AG09319 (cell line): ENCODE measurements around the gene CDK5.
A peak's percentile ranks its signal among the peaks of the same experiment; 100 is the strongest.

Experiments
- DNase-seq: peaks from one replicate; pipeline ENCODE4 v3.0.0-alpha.2; 2010; ENCODE audit warnings: low read depth; ENCODE audit errors: extremely low read depth
- TF ChIP-seq, protein P1 (sequence below): IDR thresholded peaks from 2 replicates; pipeline ENCODE4 v1.5.1; 2011; ENCODE audit warnings: low read depth, mild to moderate bottlenecking, inconsistent platforms, low read length, moderate library complexity

The CDK5 gene

GRCh38 chr7:151025924-151026671, 31.6 kb downstream of the CDK5 start:
- DNase-seq, result no peak
- TF ChIP-seq, protein P1, sequence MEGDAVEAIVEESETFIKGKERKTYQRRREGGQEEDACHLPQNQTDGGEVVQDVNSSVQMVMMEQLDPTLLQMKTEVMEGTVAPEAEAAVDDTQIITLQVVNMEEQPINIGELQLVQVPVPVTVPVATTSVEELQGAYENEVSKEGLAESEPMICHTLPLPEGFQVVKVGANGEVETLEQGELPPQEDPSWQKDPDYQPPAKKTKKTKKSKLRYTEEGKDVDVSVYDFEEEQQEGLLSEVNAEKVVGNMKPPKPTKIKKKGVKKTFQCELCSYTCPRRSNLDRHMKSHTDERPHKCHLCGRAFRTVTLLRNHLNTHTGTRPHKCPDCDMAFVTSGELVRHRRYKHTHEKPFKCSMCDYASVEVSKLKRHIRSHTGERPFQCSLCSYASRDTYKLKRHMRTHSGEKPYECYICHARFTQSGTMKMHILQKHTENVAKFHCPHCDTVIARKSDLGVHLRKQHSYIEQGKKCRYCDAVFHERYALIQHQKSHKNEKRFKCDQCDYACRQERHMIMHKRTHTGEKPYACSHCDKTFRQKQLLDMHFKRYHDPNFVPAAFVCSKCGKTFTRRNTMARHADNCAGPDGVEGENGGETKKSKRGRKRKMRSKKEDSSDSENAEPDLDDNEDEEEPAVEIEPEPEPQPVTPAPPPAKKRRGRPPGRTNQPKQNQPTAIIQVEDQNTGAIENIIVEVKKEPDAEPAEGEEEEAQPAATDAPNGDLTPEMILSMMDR, result no peak

DNA sequence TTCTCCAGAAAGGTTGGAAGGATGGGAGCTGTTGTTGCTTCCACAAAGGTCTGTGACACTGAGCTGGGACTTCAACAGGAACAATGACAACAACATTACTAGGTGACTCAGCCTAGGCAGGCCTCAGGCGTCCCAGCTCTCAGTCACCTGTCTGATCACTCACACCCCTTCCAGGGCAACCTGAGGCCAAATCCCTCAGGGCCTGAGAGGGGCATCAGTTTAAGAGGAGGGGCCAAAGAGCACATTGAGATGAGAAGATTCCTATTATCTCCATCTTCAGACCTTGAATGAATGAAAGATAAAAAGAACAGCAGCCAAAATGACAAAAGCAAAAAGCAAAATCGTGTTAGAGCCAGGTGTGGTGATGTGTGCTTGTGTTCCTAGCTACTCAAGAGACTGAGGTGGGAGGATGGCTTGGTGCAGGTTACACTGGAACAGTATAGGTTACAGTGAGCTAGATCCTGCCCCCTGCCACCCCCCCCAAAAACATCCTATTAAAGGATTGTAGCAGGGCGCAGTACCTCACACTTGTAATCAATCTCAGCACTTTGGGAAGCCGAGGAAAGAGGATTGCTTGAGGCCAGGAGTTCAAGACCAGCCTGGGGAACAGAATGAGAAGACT, 33.2 kb downstream of the CDK5 start, which contains the start of gene ATG9B:
ATG9B (minus strand) TSS at position 60 of the 622 bp plus-strand sequence. CDS start 71 bp downstream, outside the sequence.
- TF ChIP-seq, protein P1, result no peak
- DNase-seq, result no peak

GRCh38 chr7:151023232-151023631, 34.5 kb downstream of the CDK5 start:
- DNase-seq, result no peak
- TF ChIP-seq, protein P1, result no peak

GRCh38 chr7:151020231-151020630, 37.5 kb downstream of the CDK5 start:
- no peak for DNase-seq
- TF ChIP-seq, protein P1, result no peak

DNA sequence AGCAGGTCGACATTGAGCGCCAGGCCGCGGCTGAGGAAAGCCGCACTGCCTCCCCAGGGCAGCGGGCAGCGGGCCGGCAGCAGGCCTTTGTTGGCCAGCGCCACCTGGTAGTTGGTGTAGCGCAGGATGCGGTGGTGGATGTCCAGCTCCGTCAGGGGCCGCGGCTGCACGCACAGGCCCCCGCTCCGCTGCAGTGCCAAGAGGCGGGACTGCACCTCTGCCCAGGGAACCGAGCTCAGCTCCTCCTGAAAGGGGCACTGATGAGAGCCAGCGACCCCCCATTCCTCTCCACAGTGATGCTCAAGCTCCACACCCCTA, 38.6 kb downstream of the CDK5 start:
- TF ChIP-seq, protein P1, result no peak
- no peak for DNase-seq

GRCh38 chr7:151018421-151019129, 39.1 kb downstream of the CDK5 start:
- no peak for DNase-seq
- TF ChIP-seq, protein P1, result no peak

DNA sequence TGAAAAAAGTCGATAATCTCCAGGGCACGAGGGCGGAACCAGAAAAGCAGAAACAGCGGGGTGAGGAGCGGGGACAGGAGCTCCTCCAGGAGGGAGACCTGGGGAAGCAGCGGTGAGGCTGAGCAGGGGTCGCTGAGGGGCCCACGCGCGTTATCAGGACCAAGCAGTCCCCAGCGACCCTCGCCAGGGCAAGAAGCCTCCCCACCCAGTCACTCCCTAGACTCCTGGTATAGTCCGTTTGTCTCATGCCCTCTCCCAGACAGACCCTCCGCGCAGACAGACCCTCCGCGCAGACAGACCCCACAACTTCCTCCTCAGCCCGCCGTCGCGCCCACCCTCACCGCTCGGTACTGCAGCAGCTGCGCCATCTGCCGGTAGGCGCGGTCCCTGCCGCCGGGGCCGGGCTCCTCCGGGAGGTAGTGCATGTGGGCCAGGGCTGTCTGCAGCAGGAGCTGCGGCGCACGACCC, 39.7 kb downstream of the CDK5 start:
- DNase-seq, result no peak
- TF ChIP-seq, protein P1, result peak; percentile 94
